KBM-7 (cell line): ENCODE results near the gene ZDHHC8.

ENCODE experiments used
- DNase-seq: peaks from one replicate; pipeline ENCODE4 v3.0.0-alpha.2; 2015
- in situ Hi-C: fragments of 300-500 bp; cut with MboI; formaldehyde crosslinking; loops from 2 replicates; pipeline ENCODE4 v1.14.3; 2020; ENCODE audit warnings: low sequenced_read_pairs, low pct_unique_long_range_greater_than_20kb, mixed read lengths

ZDHHC8 gene

DNA sequence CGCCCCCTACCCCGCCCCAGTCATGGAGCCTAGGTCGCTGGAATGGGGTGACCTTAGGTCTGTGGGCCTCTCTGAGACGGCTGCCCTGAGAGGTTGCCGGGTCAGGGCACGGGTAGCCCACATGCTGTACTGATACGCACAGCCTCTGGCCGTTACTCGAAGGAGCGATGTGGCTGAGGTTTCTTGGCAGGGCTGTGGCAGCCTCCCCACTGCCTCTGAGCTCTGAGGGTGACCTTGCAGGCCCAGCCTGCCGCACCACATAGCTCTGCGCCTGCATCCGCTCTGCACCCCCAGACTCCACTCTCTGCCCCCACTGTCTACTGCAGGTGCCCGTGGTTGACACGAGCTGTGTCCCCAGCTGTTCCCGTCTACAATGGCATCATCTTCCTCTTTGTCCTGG lies 7.3 kb downstream of the ZDHHC8 start:
- DNase-seq, result no peak
- in situ Hi-C loops, result no loop called here

DNA sequence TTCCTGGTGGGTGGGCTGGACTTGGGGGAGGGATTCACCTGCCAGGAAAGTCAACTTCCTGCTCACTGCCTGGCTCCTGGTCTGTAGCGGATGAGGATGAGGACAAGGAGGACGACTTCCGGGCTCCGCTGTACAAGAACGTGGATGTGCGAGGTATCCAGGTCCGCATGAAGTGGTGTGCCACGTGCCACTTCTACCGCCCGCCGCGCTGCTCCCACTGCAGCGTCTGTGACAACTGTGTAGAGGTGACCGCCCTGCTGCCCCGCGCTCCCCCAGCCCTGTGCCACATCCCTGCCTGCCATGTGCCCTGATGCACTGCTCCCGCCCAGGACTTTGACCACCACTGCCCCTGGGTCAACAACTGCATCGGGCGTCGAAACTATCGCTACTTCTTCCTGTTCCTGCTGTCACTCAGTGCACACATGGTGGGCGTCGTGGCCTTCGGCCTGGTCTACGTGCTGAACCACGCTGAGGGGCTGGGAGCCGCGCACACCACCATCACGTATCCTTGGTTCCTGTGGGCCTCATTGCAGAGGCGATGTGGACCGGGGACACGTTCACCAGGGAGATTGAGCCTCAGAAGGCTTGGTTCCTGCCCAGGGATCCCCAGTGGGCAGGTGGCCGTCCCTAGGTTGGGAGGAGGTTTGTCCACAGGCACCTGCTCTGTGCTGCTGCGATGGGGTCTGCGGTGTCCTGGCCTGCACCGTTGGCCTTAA lies 7.9 kb downstream of the ZDHHC8 start:
- in situ Hi-C loops, result no loop called here
- no peak for DNase-seq

DNA sequence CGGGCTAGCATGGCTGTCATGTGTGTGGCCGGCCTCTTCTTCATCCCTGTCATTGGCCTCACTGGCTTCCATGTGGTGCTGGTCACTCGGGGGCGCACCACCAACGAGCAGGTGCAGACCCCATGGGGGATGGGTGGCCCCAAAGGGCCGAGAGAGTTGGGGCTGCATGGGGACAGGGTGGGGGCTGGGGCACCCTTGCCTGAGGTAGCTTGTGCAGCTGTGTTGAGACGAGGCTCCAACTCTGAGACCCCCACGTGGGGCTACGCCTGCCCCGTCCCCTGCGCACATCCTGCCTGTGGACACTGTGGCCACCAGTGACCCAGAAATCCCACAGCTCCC lies 8.5 kb downstream of the ZDHHC8 start:
- no peak for DNase-seq
- in situ Hi-C loops, result no loop called here

DNA sequence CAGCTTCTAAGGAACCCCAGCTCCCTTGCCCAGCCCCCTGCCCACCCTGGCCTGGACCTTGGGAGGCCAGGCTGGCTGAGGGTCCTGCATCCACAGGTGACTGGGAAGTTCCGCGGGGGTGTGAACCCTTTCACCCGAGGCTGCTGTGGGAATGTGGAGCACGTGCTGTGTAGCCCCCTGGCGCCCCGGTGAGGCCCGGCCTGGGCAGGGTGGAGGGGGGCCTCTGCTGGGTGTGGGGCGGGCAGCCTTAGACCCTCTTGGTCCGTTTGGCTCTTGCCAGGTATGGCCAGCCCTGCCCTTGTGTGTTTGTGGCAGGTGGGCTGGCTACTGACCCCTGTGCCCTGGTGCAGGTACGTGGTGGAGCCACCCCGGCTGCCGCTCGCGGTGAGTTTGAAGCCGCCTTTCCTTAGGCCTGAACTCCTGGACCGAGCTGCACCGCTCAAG lies 8.9 kb downstream of the ZDHHC8 start:
- in situ Hi-C loops, result no loop called here
- DNase-seq, result no peak

DNA sequence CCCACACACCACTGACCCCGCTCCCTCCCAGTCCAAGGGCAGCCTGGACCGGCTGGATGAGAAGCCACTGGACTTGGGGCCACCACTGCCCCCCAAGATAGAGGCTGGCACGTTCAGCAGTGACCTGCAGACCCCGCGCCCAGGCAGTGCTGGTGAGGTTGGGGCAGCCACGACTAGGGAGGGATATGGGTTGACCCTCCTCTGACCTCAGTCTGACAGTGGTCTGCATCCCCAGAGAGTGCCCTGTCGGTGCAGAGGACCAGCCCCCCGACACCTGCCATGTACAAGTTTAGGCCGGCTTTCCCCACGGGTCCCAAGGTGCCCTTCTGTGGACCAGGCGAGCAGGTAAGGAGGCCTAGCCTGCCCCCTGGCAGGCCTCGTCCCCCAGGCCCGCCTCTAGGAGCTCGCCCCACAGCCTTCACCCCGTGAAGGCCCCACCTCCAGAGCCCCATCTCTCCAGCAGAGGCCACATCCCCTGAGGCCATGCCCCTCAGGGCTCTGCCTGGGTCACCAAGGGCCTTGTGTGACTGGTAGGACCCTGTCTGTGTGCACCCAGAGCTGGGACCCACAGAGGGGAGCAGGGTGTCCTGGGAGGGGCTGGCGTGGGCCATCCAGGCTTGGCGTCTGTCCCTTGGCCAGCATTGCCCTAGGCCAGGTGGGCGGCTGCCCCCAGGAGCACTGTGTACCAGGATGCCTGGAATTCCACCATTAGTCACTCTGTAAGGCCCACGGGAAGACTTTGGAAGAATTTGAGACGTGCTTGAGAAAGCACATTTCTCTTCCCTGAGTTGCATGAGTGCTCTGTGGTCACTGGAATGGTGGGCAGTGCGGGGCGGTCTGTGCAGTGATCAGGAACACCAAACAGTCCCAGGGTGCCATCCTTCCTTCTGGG lies 9.8 kb downstream of the ZDHHC8 start:
- DNase-seq, result no peak
- in situ Hi-C loops, result no loop called here

DNA sequence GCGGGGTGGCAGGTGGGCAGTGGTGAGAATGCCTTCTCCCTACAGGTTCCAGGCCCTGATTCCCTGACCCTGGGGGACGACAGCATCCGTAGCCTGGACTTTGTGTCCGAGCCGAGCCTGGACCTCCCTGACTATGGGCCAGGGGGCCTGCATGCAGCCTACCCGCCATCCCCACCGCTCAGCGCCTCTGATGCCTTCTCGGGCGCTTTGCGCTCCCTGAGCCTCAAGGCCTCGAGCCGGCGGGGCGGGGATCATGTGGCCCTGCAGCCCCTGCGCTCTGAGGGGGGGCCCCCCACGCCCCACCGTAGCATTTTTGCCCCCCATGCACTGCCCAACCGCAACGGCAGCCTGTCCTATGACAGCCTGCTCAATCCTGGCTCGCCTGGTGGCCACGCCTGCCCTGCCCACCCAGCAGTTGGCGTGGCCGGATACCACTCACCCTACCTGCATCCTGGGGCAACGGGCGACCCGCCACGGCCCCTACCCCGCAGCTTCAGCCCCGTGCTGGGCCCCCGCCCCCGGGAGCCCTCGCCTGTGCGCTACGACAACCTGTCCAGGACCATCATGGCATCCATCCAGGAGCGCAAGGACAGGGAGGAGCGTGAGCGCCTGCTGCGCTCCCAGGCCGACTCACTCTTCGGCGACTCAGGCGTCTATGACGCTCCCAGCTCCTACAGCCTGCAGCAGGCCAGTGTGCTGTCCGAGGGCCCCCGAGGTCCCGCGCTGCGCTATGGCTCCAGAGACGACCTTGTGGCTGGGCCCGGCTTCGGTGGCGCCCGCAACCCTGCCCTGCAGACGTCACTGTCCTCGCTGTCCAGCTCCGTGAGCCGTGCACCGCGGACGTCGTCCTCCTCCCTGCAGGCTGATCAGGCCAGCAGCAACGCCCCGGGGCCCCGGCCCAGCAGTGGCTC lies 11.4 kb downstream of the ZDHHC8 start:
- no peak for DNase-seq
- in situ Hi-C loops, result no loop called here

DNA sequence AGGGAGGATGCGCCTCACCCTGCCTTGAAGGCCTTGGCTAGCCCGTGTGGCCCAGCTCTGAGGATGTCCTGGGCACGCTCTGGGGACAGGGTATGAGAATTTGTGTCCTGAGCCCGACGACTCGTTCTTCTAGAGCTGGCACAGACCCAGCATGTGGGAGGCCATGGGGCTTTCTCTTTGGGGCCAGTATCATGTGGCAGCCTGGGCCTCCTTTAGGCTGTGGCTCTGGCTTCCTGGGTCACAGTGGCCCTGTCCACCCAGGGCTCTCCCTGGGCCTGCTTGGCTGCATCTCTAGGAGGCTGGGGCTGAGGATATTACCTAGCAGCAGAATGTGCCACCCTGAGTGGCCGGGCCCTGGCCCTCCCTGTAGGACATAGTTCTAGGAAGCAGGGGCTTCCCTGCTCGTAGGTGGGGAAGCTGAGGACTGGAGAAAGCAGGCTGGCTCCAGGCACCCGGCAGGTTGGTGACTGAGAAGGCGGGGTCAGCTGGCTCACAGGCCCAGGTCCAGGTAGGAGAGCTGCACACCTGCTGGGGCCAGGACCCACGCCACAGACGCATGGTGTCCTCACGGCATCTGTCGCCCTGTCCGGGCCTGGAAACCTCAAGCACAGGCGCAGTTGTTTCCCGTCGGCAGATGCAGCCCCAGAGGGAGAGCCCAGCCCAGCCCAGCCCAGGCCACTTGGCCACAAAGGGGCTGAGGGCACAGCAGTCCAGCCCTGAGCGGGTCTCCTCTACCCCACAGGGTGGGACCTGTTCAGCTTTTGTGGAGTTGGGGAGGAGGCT lies 12.5 kb downstream of the ZDHHC8 start:
- no peak for DNase-seq
- in situ Hi-C loops, result no loop called here

DNA sequence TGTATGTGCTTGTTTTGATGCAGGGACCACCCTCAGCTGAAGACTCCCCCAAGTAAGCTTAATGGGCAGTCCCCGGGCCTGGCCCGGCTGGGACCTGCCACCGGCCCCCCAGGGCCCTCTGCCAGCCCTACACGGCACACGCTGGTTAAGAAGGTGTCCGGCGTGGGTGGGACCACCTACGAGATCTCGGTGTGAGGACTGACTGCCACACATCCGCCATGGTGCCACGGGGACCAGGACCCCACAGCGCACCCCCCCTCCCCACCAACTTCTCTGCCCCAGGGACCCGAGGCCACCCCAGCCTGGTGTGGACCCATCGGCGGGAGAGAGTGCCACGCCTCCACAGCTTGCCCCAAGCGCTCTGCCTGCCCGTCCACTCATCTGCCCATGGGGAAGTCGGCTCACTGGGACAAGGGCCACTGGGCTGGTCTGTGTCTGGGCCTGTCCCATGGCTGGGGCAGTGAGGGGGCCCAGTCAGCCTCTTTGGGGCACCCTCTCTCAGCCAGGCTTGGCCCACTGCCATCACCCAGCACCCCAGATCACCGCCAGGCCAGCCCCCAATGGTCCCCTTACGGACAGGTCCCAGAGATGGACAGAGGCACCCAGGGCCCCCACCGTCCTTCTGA lies 13.7 kb downstream of the ZDHHC8 start:
- no peak for DNase-seq

DNA sequence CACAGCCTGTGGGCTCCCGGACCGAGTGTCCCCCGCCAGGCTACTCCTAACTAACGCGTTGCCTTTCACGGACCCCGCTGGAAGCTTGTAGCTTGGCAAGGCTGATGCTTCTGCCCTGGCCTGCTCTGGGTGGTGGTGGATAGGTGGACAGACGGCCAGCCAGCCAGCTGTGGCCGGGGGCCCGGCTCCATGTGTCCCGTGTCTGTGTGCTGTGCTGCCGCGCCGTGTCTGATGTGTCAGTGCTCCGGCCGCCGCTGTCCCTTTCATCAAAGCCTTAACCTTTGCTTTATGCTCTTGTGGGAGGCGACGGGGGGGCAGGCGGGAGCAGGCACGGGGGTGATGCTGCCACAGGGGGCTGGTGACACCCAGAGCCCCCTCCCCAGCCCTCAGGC lies 14.2 kb downstream of the ZDHHC8 start:
- DNase-seq, result no peak
- in situ Hi-C loops, result no loop called here

More for the DNA sequence above, 13.7 kb downstream of the ZDHHC8 start:
- in situ Hi-C loops, result no loop called here

DNA sequence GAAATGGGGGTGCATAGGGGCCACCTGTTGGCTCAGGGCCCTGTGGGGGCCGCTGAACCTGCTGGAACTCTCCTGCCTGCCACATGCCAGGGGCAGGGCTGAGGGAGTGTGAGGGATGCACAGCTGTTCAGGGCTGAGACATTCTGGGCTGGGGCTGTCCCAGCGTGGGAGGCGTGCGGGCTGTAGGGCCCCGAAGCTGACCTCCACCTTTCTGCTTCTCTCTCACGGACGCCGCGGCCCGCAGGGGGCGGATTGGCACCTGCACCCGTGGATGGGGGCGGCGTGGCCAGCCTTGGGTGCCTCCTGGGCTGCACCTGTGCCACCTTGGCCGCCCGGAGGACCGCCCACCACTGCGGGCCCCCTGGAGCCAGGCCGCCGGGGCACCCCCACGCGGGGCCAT lies 15.2 kb downstream of the ZDHHC8 start:
- DNase-seq, result no peak
- in situ Hi-C loops, result no loop called here

DNA sequence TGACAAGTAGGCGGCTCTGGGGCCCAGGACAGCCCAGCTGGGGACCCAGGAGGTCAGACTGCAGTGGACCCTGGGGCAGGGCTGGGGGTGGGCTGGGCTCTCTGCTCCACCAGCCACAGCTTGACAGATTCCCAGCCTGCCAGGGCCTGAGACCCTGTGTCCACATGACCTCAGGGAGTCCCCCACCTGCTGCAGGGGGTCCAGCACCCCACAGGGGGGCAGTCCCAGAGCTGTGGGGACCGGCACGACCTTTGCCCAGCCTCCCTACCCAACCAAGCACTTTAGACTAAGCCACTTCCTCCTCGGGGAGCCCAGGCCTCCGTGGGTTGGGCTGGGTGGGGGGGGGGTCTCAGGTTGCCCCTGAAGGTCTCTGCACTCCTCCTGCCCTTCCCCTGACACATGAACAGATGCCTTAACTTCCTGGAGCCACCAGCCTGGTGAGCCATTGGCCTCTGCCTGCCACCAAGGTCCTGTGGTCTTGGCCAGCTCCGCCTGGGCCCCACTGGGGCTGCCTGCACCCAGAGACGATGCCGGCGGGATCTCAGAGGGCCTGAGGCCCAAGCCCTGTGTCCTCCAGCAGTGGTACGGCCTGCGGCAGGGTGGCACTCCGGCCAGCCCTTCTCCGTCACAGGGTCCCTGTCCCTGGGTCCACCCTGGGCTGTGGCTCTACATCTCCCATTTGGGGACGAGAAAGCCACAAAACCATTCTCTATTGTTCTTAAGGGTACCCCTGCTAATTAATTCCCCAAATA lies 15.8 kb downstream of the ZDHHC8 start:
- in situ Hi-C loops, result no loop called here
- DNase-seq, result no peak

DNA sequence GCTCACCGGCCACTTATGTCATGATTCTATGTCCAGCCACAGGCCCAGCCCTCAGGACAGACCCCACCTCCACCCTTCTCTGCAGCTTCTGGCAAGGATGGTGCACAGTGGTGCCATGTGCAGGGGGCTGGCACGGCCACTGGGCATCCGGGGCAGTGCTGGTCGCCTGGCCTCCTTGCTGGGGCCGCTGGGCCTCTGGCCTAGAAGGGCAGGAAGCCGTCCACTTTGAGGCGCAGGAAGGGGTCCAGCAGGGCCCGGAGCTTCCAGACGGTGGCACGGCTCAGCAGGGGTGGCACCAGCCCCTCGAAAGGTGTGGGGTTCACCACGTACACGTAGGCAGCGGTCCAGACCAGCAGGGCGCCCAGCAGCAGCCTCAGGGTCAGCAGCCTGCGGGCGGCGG lies 16.8 kb downstream of the ZDHHC8 start:
- no peak for DNase-seq
- in situ Hi-C loops, result no loop called here

DNA sequence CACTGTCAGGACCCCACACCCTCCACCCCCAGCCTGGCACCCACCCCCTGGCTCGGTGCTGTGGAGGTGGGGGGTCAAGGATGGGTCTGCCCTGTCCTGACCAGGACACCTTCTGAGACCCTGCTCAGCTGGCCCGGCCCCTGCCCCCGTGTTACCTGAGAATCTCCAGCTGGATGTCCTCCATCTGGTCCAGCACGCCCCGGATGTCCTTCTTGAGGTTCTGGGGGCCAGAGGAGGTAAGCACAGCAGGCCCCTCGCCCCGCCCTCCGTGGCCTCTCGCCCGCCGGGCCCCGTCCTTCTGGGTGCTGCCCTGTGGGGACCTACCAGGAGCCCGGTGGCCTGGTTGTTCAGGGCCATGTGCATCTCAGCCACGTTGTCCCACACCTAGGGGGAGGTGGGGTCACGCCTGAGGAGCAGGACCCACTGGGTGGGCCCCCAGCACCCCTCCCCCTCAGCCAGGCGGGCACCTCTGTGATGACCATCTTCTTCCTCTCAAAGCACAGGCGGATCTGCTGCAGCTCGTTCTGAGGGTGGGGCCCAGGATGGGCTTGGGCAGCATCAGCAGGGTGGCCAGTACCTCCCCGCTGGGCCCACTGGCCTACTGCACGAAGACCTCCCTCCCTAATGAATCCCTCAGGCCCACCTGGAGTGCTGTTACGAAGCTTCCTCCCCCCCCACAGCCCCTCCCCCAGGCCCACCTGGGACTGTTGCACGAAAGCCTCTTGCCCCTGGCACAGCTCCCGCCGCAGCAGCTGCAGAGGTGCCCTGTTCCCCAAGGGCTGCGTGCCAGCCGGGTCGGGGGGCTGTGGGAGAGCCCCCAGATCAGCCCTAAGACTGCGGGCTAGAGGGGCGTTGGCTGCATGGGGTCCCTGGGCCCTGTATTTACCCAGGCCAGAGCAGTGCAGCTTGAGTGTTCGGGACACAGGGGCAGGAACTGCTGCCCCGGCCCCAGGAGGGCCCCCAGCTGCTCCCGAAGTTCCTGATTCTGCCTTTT lies 17.9 kb downstream of the ZDHHC8 start:
- DNase-seq, result no peak
- in situ Hi-C loops, result no loop called here

DNA sequence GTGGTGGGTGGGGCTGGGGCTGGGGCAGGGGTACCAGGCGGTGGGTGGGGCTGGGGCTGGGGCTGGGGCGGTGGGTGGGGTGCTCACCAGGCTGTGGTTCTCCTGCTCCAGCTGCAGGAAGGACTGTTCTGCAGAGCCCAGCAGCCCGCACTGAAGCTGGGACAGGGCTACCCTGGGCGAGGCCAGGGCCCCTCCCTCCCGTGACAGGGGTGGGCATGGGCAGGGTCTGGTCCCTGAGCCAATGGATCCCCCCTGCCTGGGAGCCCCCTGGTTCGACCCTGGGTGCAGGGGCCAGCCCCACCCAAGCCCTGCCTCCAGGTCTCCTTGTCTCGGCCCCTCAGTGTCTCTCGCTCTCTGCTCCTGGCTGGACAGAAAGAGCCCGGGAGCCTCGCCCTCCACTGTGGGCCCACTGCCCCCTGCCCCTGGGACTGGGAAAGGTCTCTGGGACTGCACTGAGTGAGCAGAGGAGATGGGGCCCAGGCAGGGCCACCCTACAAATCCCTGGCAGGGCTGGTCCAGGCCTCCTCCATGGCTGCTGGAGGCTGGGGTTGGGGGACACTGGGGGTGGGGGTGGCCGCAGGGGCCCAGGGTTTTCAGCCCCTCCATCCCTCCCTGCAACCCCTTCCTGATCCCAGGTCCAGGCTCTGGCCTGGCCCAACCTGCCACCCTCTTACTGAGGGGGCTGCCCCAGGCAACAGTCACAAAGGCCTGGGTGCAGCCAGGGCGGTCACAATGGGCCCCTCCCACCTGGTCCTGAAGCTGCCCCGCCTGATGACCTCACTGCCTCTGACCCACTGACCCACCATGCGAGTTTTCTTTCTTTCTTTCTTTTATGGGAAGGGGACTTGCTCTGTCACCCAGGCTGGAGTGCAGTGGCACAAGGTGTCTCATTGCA lies 19.0 kb downstream of the ZDHHC8 start, which contains the start of gene CCDC188:
CCDC188 (minus strand) TSS at position 675 of the 895 bp plus-strand sequence; CDS start at position 606, 69 bp downstream.
- no peak for DNase-seq
- in situ Hi-C loops, result no loop called here

DNA sequence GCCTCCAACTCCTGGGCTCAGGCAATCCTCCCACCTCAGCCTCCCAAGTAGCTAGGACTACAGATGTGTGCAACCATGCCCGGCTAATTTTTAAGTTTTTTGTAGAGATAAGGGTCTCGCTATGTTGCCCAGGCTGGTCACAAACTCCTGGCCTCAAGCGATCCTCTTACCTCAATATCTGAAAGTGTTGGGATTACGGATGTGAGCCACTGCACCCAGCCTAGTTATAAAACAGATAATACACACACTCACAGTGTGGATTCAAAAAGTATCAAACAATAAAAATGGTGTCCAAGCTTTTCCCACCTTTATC lies 19.6 kb downstream of the ZDHHC8 start:
- no peak for DNase-seq
- in situ Hi-C loops, result no loop called here

DNA sequence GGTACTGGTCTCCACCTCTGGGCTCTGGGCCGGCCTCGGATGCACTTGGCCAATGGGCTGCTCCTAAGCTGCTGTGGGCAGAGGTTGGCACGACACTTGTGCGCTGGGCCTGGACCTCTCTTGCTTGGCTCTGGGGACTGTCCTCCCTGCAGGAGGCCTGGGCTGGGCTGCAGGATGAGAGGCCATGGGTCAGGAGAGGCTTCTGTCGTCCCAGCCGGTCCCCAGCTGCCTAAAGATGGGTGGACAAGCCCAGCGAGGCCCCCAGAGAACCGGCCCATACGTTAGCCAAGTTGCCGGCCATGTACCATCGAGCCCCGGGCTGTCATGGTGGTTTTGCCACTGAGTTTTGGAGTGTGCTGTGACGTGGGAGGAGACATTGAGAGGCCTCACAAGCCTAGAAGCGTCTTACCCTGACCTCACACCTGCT lies 20.9 kb downstream of the ZDHHC8 start:
- no peak for DNase-seq
- in situ Hi-C loops, result no loop called here
